NOMO-1 treated with dmso at 0.1 percent for 144 hours (cell line): ENCODE data around the gene PIK3AP1.
"Not testable (repeated sequence)": the region's sequence is repeated elsewhere in the genome, so short reads cannot be mapped to it uniquely, and the experiment has no call there.

ENCODE experiments used
- DNase-seq: peaks from one replicate; lab custom pipeline; 2025; ENCODE audit not compliant: unreplicated experiment; lab: John Stamatoyannopoulos, UW

PIK3AP1 gene

GRCh38 chr10:96584035-96584434 is 136.3 kb downstream of the PIK3AP1 start:
- DNase-seq = peak; percentile 5

GRCh38 chr10:96579133-96579532 is 141.2 kb downstream of the PIK3AP1 start:
- DNase-seq = no peak

GRCh38 chr10:96578633-96579032 is 141.7 kb downstream of the PIK3AP1 start:
- DNase-seq = no peak

- DNase-seq = no peak
Observed at GRCh38 chr10:96578022-96578421, 142.3 kb downstream of the PIK3AP1 start.

- no peak for DNase-seq
Observed at GRCh38 chr10:96577069-96577468, 143.2 kb downstream of the PIK3AP1 start.

- DNase-seq = no peak
Observed at GRCh38 chr10:96576277-96576980, 143.9 kb downstream of the PIK3AP1 start.

GRCh38 chr10:96574564-96574963 is 145.8 kb downstream of the PIK3AP1 start:
- not testable (repeated sequence) for DNase-seq

GRCh38 chr10:96573036-96573435 is 147.3 kb downstream of the PIK3AP1 start:
- no peak for DNase-seq

- DNase-seq = no peak
Observed at GRCh38 chr10:96570983-96571964, 149.0 kb downstream of the PIK3AP1 start.

- DNase-seq = no peak
Observed at GRCh38 chr10:96570511-96570910, 149.8 kb downstream of the PIK3AP1 start.

GRCh38 chr10:96568402-96568801 is 151.9 kb downstream of the PIK3AP1 start:
- no peak for DNase-seq

- DNase-seq = no peak
Observed at GRCh38 chr10:96565774-96566173, 154.5 kb downstream of the PIK3AP1 start.

GRCh38 chr10:96560966-96561887 is 159.1 kb downstream of the PIK3AP1 start:
- DNase-seq = no peak

- DNase-seq = no peak
Observed at GRCh38 chr10:96560489-96560888, 159.8 kb downstream of the PIK3AP1 start.

- DNase-seq = no peak
Observed at GRCh38 chr10:96556003-96556402, 164.3 kb downstream of the PIK3AP1 start.

GRCh38 chr10:96555330-96555729 is 165.0 kb downstream of the PIK3AP1 start:
- no peak for DNase-seq

- no peak for DNase-seq
Observed at GRCh38 chr10:96548589-96548988, 171.7 kb downstream of the PIK3AP1 start.

- not testable (repeated sequence) for DNase-seq
Observed at GRCh38 chr10:96545558-96545957, 174.8 kb downstream of the PIK3AP1 start.
